Testis (tissue), 3 donors: Measurements from ENCODE around the gene TBX20. TPM values are rescaled to one million over a fixed set of nuclear protein-coding genes. Genes with fewer than 3 reads are reported as not detected.

Experiments used
- DNase-seq: peaks from one replicate; pipeline ENCODE4 v3.0.0-alpha.2; 2019
- H3K27ac ChIP-seq, 2 donors: fragments of 200-600 bp; sonication (generic); one replicate each; pipeline ENCODE4 v1.5.1; 2019
- H3K27me3 ChIP-seq: fragments of 200-600 bp; sonication (generic); one replicate; pipeline ENCODE4 v1.5.1; 2019
- H3K36me3 ChIP-seq: fragments of 200-600 bp; sonication (generic); one replicate; pipeline ENCODE4 v1.5.1; 2017; ENCODE audit warnings: low read depth; ENCODE audit errors: missing control alignments
- H3K4me1 ChIP-seq: fragments of 200-600 bp; sonication (generic); one replicate; pipeline ENCODE4 v1.5.1; 2019
- H3K4me3 ChIP-seq, 2 donors: fragments of 200-600 bp; sonication (generic); one replicate each; pipeline ENCODE4 v1.5.1; 2017 to 2019
- H3K9me3 ChIP-seq: fragments of 200-600 bp; sonication (generic); one replicate; pipeline ENCODE4 v1.5.1; 2017
- POLR2A ChIP-seq: fragments of 450-650 bp; IDR thresholded peaks from one replicate; pipeline ENCODE4 v1.6.1; 2017; ENCODE audit warnings: antibody characterized with exemption, mild to moderate bottlenecking, moderate library complexity
- WGBS, 2 donors: methylation state at CpG; one replicate each; pipeline ENCODE4 v1.1.5; 2018; 5-methylcytosine and 5-hydroxymethylcytosine counted together
- intact Hi-C: fragments of 100-400 bp; cut with DNase I; formaldehyde crosslinking; loops from one replicate; pipeline ENCODE4 v1.15.1; 2023; ENCODE audit warnings: low total_unique reads
- polyA plus RNA-seq: library from polyadenylated mRNA; stranded (reverse); fragments of 350-450 nt; fragmentation: Illumina TruSeq; extraction: RNeasy Lipid Tissue Mini Kit (QIAGEN cat#74804); gene quantifications from one replicate; pipeline ENCODE4 v1.2.3, GENCODE V29; 2014; ENCODE audit warnings: low read depth, low replicate concordance; ENCODE audit not compliant: insufficient read depth
- total RNA-seq, 2 donors: library from RNA; depleted of rRNA; stranded (reverse); fragments of >200 nt; gene quantifications; one replicate each; pipeline ENCODE4 v1.2.3, GENCODE V29; 2016
- TF ChIP-seq, protein P1 (sequence below), 3 experiments: fragments of 450-650 bp in 2 of 3; fragments of 200-600 bp in 1 of 3; sonication (generic) in 1 of 3; IDR thresholded peaks; one replicate each; pipeline ENCODE4 v1.5.1; 2016 to 2019; ENCODE audit warnings: antibody characterized with exemption in 3 of 3, mild to moderate bottlenecking in 2 of 3, moderate library complexity in 1 of 3

Gene TBX20
- total and polyA plus RNA-seq, 3 donors from 2014 or later = 0.63 to 3.8 (median 2.8) TPM

DNA sequence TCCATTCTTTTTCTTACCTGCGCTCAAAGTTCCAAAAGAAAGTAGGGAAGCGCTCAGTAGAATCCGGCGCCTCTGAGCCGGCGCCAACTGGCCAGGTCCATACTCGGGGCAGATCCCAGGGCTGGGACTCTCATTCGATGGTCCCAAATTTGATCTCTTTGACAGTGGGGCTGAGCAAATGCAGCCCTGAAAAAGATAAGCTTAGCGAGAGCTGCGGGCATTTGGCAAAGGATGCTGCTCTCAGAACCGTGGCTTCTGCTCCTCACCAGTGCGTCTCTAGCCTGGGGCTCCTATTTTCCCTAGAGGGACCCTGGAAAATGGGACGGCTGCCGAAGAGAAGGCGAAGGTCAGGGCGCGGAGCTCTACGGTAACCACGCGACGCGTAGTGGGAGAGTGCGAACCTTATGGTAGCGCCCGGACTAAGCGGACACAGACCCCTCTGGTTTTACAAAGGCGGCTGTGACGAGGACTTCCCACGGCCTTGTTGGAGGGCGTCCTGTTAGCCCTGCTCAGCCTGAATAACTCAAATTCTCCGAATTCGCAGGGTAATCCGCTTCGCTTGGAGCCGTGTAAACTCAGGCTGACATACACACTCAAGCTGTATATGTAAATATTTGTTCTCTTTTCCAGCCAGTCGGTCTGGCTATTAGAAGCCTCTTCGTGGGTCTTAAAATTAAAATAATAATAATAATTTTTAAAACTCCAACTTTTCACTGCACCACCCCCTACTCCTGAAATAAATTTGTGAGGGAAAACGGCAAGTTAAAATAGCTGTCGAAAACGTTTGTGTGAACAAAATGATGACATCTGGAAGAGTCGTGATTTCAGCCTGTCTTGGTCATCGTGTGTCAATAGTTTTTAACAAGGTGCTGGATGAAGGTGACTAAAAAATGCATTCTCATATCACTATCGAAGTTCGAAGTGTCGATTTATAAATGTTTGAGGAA, 869 bp upstream of the TBX20 start:
- intact Hi-C loops = no loop called here
- WGBS, 2 donors = 8 to 9% methylated on average over 36 to 45 of the region's 45 CpGs
- no peaks in the 10 kb centered on the region for H3K27me3 ChIP-seq

DNA sequence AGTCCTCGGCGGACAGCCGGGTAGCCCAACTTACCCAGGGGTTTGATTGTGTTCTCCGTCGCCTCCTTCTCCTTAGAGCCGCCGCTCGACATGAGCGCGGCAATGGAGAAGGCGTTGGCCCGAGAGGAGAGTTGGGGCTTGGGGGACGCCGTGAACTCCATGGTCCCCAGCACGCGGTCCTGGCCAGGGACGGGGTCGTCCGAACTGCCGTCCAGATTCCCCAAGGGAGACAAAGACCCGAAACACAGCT, 515 bp downstream of the TBX20 start:
- Histone ChIP-seq H3K36me3 (no peaks in the 10 kb centered on the region), H3K4me3 (peak overlapping the region; percentile 44 to 56), H3K27ac (no peak overlapping the region), H3K4me1 (no peaks in the 10 kb centered on the region), H3K27me3 (no peaks in the 10 kb centered on the region), H3K9me3 (no peaks in the 10 kb centered on the region)
- intact Hi-C loops = no loop called here
- DNase-seq = no peak
- WGBS, 2 donors = 2 to 8% methylated on average over 12 to 21 of the region's 21 CpGs
- no peak for TF ChIP-seq POLR2A
- TF ChIP-seq, protein P1, sequence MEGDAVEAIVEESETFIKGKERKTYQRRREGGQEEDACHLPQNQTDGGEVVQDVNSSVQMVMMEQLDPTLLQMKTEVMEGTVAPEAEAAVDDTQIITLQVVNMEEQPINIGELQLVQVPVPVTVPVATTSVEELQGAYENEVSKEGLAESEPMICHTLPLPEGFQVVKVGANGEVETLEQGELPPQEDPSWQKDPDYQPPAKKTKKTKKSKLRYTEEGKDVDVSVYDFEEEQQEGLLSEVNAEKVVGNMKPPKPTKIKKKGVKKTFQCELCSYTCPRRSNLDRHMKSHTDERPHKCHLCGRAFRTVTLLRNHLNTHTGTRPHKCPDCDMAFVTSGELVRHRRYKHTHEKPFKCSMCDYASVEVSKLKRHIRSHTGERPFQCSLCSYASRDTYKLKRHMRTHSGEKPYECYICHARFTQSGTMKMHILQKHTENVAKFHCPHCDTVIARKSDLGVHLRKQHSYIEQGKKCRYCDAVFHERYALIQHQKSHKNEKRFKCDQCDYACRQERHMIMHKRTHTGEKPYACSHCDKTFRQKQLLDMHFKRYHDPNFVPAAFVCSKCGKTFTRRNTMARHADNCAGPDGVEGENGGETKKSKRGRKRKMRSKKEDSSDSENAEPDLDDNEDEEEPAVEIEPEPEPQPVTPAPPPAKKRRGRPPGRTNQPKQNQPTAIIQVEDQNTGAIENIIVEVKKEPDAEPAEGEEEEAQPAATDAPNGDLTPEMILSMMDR (IDR thresholded peaks at IDR 0.05) = no peak

More for the DNA sequence above, 869 bp upstream of the TBX20 start:
- Histone ChIP-seq H3K36me3 (no peaks in the 10 kb centered on the region), H3K27ac (no peak overlapping the region), H3K9me3 (no peaks in the 10 kb centered on the region), H3K4me3 (peak overlapping the region; percentile 44 to 56), H3K4me1 (no peaks in the 10 kb centered on the region)
- no peak for DNase-seq
- TF ChIP-seq, protein P1 (IDR thresholded peaks at IDR 0.05) = no peak
- TF ChIP-seq POLR2A = no peak

DNA sequence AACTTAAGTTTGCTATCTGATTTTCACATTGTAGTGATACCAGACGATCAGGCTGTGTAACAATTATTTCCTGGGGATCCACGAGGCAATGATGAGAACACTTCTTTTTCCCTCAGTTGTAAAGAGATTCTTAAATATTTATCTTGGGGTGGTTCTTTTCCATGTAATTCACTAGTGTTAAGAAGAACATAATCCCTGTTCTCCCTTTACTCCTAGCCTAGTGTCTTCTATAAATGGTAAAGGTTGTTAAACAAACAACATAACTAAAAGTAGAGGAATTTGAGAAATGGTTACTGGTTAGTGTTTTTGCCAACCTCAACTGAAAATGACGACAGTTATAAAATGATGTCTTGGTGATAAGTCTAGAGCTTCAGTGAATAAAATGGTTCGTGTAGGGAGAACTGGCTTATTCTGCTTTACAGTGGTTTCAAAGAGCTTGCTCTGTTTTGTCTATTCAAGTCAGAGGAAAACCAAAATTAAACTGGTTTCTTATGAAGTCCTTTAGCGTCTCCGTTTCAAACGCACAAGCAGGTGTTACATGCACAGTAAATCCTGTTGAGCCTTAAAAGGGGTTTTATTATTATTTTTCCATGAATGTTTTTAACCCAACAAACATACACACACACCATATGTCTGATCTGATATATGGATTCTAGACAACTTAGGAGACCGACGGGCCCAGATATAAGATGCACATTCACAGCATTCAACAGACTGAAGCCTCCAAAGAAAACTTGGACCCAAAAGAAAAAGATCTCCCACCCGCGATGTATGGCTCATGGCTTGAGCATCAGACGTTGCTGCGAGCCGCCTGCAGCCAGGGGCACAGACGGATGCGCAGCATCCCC, 1.1 kb downstream of the TBX20 start:
- Histone ChIP-seq H3K4me1 (no peaks in the 10 kb centered on the region), H3K9me3 (no peaks in the 10 kb centered on the region), H3K36me3 (no peaks in the 10 kb centered on the region), H3K27me3 (no peaks in the 10 kb centered on the region), H3K27ac (no peak overlapping the region), H3K4me3 (peak overlapping the region; percentile 44 to 56)
- whole genome bisulfite sequencing, 2 donors = 6 to 14% methylated on average over 9 to 16 of the region's 16 CpGs
- intact Hi-C loops = no loop called here
- TF ChIP-seq, protein P1 (IDR thresholded peaks at IDR 0.05) = no peak
- no peak for TF ChIP-seq POLR2A
- no peak for DNase-seq

DNA sequence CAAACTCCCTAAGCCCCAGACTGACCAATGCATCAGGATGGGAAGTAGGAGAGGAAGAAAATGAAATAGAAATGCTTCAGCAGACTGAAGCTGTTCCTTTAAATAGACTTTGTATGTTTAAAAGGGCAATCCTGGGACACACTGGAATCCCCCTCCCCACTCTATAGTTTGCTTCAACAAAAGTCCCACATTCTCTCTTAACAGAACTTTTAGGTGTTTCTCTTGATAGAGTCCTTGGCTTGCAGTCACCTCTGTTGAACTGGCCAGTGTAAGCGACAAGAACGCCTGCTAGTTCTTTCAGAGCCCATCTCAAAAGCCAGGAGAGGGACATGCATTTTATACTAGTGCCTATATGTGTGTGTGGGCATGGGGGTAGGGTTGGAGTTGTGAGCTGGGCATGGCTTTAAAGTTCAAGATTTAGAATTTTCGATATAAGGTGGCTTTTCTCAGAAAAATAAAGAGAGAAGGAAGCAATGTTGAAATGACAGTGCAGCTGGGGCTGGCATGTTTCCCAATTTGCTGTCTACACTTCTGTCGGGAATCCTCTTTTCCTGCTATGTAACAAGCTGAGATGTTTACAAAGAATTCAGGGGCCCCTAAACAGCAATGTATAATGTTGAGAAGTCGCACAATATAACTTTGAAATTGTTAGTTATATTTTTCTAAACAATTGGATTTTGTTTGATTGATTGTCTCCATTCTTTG, 2.1 kb downstream of the TBX20 start:
- Histone ChIP-seq H3K27ac (no peak overlapping the region), H3K36me3 (no peaks in the 10 kb centered on the region), H3K9me3 (no peaks in the 10 kb centered on the region), H3K4me1 (no peaks in the 10 kb centered on the region), H3K27me3 (no peaks in the 10 kb centered on the region), H3K4me3 (no peak overlapping the region)
- no peak for DNase-seq
- TF ChIP-seq POLR2A = no peak
- TF ChIP-seq, protein P1 (IDR thresholded peaks at IDR 0.05) = no peak
- intact Hi-C loops = no loop called here
- 25 to 29% methylated on average over 5 of the region's 5 CpGs for WGBS, 2 donors
